Prostate gland (tissue), 2 donors: Measurements from ENCODE around the gene CD209.

Experiments used
- POLR2A ChIP-seq: fragments of 450-650 bp; IDR thresholded peaks from one replicate; pipeline ENCODE4 v1.6.1; 2016; ENCODE audit warnings: antibody characterized with exemption, mild to moderate bottlenecking
- POLR2AphosphoS5 ChIP-seq: sonication (generic); formaldehyde crosslinking; IDR thresholded peaks from one replicate; pipeline ENCODE4 v1.6.1; 2017; ENCODE audit warnings: antibody characterized with exemption
- TF ChIP-seq, protein P1 (sequence below), 4 experiments: fragments of 200-600 bp in 2 of 4; fragments of 450-650 bp in 2 of 4; sonication (generic) in 2 of 4; IDR thresholded peaks; 1 replicate in 3 of 4; 2 replicates in 1 of 4; pipeline ENCODE4 v1.5.1; 2016 to 2019; ENCODE audit warnings: antibody characterized with exemption in 4 of 4, mild to moderate bottlenecking in 2 of 4, moderate library complexity in 2 of 4

- TF ChIP-seq, protein P1, sequence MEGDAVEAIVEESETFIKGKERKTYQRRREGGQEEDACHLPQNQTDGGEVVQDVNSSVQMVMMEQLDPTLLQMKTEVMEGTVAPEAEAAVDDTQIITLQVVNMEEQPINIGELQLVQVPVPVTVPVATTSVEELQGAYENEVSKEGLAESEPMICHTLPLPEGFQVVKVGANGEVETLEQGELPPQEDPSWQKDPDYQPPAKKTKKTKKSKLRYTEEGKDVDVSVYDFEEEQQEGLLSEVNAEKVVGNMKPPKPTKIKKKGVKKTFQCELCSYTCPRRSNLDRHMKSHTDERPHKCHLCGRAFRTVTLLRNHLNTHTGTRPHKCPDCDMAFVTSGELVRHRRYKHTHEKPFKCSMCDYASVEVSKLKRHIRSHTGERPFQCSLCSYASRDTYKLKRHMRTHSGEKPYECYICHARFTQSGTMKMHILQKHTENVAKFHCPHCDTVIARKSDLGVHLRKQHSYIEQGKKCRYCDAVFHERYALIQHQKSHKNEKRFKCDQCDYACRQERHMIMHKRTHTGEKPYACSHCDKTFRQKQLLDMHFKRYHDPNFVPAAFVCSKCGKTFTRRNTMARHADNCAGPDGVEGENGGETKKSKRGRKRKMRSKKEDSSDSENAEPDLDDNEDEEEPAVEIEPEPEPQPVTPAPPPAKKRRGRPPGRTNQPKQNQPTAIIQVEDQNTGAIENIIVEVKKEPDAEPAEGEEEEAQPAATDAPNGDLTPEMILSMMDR (IDR thresholded peaks at IDR 0.05) = no peak
- TF ChIP-seq POLR2A (no peak), POLR2AphosphoS5 (no peak)
Measured at GRCh38 chr19:7795555-7796161, 48.3 kb upstream of the CD209 start.
